WTC11 (cell line): ENCODE results near the gene TSPAN4. TPM values are rescaled to one million over a fixed set of nuclear protein-coding genes. Genes with fewer than 3 reads are reported as not detected.
A peak's percentile ranks its signal among the peaks of the same experiment; 100 is the strongest.

Experiments
- ATAC-seq: fragments of 200-7000 bp; cut with Tn5 transposase; 2 replicates; pipeline ENCODE4 v1.10.0; 2021; ENCODE audit warnings: mild to moderate bottlenecking, moderate library complexity
- CTCF ChIA-PET: fragments of 300-600 bp; sonication (Branson Sonifier 250); formaldehyde crosslinking; loops from one replicate; lab custom pipeline; 2021; ENCODE audit warnings: antibody characterized with exemption; lab: Charles Lee
- POLR2A ChIA-PET: fragments of 350-600 bp; sonication (Branson Sonifier 250); formaldehyde crosslinking; loops from one replicate; lab custom pipeline; 2021; ENCODE audit warnings: antibody characterized with exemption; lab: Charles Lee
- DNase-seq: peaks from one replicate; pipeline ENCODE4 v3.0.0; 2021; ENCODE audit warnings: low spot score
- H3K27ac Mint-ChIP-seq: 2 replicates; pipeline ENCODE4 v1.8.0; 2021; ENCODE audit warnings: mixed read lengths
- H3K27me3 Mint-ChIP-seq: 2 replicates; pipeline ENCODE4 v1.8.0; 2021; ENCODE audit warnings: low read depth, mild to moderate bottlenecking, moderate library complexity, mixed read lengths
- H3K36me3 Mint-ChIP-seq: 2 replicates; pipeline ENCODE4 v1.8.0; 2021; ENCODE audit warnings: mixed read lengths
- H3K4me1 Mint-ChIP-seq: 2 replicates; pipeline ENCODE4 v1.8.0; 2022; ENCODE audit warnings: mixed read lengths
- H3K4me3 Mint-ChIP-seq: 2 replicates; pipeline ENCODE4 v1.8.0; 2021; ENCODE audit warnings: mild to moderate bottlenecking, moderate library complexity, mixed read lengths
- H3K9me3 Mint-ChIP-seq: 2 replicates; pipeline ENCODE4 v1.8.0; 2021; ENCODE audit warnings: mixed read lengths
- ESRRA ChIP-seq: sonication (generic); formaldehyde crosslinking; IDR thresholded peaks from 2 replicates; pipeline ENCODE4 v1.8.1; 2022; ENCODE audit warnings: mild to moderate bottlenecking, missing genetic modification reagents, borderline replicate concordance
- ETV6 ChIP-seq: sonication (generic); formaldehyde crosslinking; IDR thresholded peaks from 2 replicates; pipeline ENCODE4 v1.8.1; 2022; ENCODE audit warnings: mild to moderate bottlenecking, missing genetic modification reagents
- FOXP1 ChIP-seq: sonication (generic); formaldehyde crosslinking; IDR thresholded peaks from 2 replicates; pipeline ENCODE4 v1.8.0; 2022; ENCODE audit warnings: missing genetic modification reagents, mild to moderate bottlenecking, moderate library complexity, borderline replicate concordance
- MYBL2 ChIP-seq: sonication (generic); formaldehyde crosslinking; IDR thresholded peaks from 2 replicates; pipeline ENCODE4 v1.8.1; 2023; ENCODE audit warnings: mild to moderate bottlenecking, moderate library complexity, missing genetic modification reagents
- NR1H2 ChIP-seq: sonication (generic); formaldehyde crosslinking; IDR thresholded peaks from 2 replicates; pipeline ENCODE4 v1.9.0; 2021; ENCODE audit warnings: mild to moderate bottlenecking, moderate library complexity, missing genetic modification reagents
- SOX15 ChIP-seq: fragments of 250-450 bp; sonication (Bioruptor Pico); IDR thresholded peaks from 2 replicates; pipeline ENCODE4 v1.9.0; 2021; ENCODE audit warnings: mild to moderate bottlenecking
- ZNF121 ChIP-seq: sonication (generic); formaldehyde crosslinking; IDR thresholded peaks from 2 replicates; pipeline ENCODE4 v1.8.0; 2023; ENCODE audit warnings: missing genetic modification reagents
- ZNF416 ChIP-seq: fragments of 250-450 bp; sonication (Bioruptor Pico); IDR thresholded peaks from 2 replicates; pipeline ENCODE4 v1.9.0; 2021; ENCODE audit warnings: mild to moderate bottlenecking, inconsistent platforms
- total RNA-seq: library from RNA; stranded (reverse); gene quantifications from 3 replicates; pipeline ENCODE4 v1.2.3, GENCODE V29; 2021
- TF ChIP-seq, protein P1 (sequence below): sonication (generic); formaldehyde crosslinking; IDR thresholded peaks from 2 replicates; pipeline ENCODE4 v1.8.0; 2022; ENCODE audit warnings: missing genetic modification reagents
- TF ChIP-seq, protein P2 (sequence below): sonication (generic); formaldehyde crosslinking; IDR thresholded peaks from 2 replicates; pipeline ENCODE4 v1.8.1; 2023; ENCODE audit warnings: mild to moderate bottlenecking, missing genetic modification reagents
- TF ChIP-seq, protein P3 (sequence below): sonication (generic); formaldehyde crosslinking; IDR thresholded peaks from 2 replicates; pipeline ENCODE4 v1.8.0; 2022; ENCODE audit warnings: mild to moderate bottlenecking, missing genetic modification reagents
- TF ChIP-seq, protein P4 (sequence below): sonication (generic); formaldehyde crosslinking; IDR thresholded peaks from 2 replicates; pipeline ENCODE4 v1.8.0; 2023; ENCODE audit warnings: missing genetic modification reagents, mild to moderate bottlenecking, borderline replicate concordance
- TF ChIP-seq, protein P5 (sequence below): sonication (generic); formaldehyde crosslinking; IDR thresholded peaks from 2 replicates; pipeline ENCODE4 v1.8.0; 2022; ENCODE audit warnings: mild to moderate bottlenecking, missing genetic modification reagents
- TF ChIP-seq, protein P6 (sequence below): fragments of 250-450 bp; sonication (Bioruptor Pico); conservative IDR thresholded peaks from 2 replicates; pipeline ENCODE4 v1.9.0; 2021; ENCODE audit warnings: mild to moderate bottlenecking
- TF ChIP-seq, protein P7 (sequence below): fragments of 200-600 bp; IDR thresholded peaks from 2 replicates; pipeline ENCODE4 v1.8.0; 2022; ENCODE audit warnings: antibody characterized with exemption

Gene TSPAN4
- total RNA-seq, 1 experiment from 2014 or later, result 94.3 TPM

DNA sequence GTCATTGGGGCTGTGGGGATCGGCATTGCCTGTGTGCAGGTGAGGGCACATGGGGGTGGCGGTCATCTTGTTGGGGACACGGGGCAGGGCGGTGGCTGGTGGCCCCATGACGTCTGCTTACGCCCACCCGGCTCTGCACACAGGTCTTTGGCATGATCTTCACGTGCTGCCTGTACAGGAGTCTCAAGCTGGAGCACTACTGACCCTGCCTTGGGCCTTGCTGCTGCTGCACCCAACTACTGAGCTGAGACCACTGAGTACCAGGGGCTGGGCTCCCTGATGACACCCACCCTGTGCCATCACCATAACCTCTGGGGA, 4.7 kb upstream of the TSPAN4 start (continued):
- TF ChIP-seq, protein P1, sequence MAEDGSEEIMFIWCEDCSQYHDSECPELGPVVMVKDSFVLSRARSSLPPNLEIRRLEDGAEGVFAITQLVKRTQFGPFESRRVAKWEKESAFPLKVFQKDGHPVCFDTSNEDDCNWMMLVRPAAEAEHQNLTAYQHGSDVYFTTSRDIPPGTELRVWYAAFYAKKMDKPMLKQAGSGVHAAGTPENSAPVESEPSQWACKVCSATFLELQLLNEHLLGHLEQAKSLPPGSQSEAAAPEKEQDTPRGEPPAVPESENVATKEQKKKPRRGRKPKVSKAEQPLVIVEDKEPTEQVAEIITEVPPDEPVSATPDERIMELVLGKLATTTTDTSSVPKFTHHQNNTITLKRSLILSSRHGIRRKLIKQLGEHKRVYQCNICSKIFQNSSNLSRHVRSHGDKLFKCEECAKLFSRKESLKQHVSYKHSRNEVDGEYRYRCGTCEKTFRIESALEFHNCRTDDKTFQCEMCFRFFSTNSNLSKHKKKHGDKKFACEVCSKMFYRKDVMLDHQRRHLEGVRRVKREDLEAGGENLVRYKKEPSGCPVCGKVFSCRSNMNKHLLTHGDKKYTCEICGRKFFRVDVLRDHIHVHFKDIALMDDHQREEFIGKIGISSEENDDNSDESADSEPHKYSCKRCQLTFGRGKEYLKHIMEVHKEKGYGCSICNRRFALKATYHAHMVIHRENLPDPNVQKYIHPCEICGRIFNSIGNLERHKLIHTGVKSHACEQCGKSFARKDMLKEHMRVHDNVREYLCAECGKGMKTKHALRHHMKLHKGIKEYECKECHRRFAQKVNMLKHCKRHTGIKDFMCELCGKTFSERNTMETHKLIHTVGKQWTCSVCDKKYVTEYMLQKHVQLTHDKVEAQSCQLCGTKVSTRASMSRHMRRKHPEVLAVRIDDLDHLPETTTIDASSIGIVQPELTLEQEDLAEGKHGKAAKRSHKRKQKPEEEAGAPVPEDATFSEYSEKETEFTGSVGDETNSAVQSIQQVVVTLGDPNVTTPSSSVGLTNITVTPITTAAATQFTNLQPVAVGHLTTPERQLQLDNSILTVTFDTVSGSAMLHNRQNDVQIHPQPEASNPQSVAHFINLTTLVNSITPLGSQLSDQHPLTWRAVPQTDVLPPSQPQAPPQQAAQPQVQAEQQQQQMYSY (CRISPR knock-in tag), result no peak
- TF ChIP-seq ZNF416 (CRISPR knock-in tag) (no peak), SOX15 (no peak)
- TF ChIP-seq, protein P2, sequence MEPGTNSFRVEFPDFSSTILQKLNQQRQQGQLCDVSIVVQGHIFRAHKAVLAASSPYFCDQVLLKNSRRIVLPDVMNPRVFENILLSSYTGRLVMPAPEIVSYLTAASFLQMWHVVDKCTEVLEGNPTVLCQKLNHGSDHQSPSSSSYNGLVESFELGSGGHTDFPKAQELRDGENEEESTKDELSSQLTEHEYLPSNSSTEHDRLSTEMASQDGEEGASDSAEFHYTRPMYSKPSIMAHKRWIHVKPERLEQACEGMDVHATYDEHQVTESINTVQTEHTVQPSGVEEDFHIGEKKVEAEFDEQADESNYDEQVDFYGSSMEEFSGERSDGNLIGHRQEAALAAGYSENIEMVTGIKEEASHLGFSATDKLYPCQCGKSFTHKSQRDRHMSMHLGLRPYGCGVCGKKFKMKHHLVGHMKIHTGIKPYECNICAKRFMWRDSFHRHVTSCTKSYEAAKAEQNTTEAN, result no peak

DNA sequence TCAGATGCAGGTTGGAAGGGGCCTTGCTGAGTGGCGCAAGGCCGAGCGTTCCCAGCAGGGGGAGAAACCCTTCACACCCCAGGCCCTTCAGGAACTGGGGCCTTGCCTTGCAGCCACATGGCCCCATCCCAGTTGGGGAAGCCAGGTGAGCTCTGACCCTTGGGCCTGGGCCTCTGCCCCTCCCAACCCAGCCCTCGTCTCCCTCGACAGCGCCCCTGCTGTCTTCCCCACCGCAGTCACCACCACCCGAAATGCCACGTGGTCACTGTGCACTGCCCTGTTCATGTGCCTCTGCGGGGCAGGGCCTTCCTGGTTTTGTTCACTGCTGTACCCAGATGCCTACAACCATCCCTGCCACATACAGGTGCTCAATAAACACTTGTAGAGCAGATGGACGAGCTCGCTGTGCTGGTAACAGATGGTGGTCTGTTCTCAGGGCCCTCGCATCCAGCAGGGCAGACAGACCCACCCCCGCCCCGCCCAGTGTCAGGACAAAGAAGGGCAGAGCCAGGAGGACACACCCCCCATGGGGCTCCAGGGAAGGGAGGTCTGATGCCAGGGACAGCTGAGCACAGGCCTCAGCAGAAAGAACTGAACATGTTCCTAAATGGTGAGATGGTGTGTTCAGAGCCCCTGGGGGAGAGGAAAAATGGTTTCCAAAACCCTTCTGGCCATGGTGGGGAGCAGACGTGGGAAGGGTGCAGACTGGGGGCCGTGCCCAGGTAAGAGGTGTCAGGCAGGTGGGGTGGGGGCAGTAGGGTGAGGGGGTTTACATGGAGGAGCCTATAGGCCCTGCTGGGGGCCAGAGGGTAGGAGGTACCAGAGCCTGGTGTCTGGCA, 4.0 kb upstream of the TSPAN4 start:
- Mint-ChIP-seq H3K9me3 (no peaks in the 10 kb centered on the region), H3K36me3 (peaks cover 13% of the 10 kb centered on the region), H3K4me1 (peaks cover 26% of the 10 kb centered on the region), H3K4me3 (no peak overlapping the region), H3K27ac (no peak overlapping the region), H3K27me3 (peaks cover 3% of the 10 kb centered on the region; the same call in 1 of the 2 replicates)
- POLR2A ChIA-PET, result interaction anchor here (0.5 to 1.0 kb wide), 2 partner anchors 10 to 33 kb away, joined by 3 to 4 read pairs; no protein-coding TSS in a partner anchor
- CTCF ChIA-PET, result interaction anchor here (0.6 to 2.2 kb wide), 7 partner anchors 9 to 216 kb away, joined by 3 to 16 read pairs (median 4); partner anchors contain the start of genes CRACR2B and PNPLA2
- DNase-seq (peak; percentile 56), ATAC-seq (peak; percentile 32)
- TF ChIP-seq FOXP1 (CRISPR knock-in tag), result peak; percentile 38; the same call in 1 of the 2 replicates
- TF ChIP-seq, protein P3, sequence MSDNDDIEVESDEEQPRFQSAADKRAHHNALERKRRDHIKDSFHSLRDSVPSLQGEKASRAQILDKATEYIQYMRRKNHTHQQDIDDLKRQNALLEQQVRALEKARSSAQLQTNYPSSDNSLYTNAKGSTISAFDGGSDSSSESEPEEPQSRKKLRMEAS (CRISPR knock-in tag), result peak; percentile 60; the same call in 1 of the 2 replicates
- TF ChIP-seq ETV6 (CRISPR knock-in tag), result peak; percentile 17; the same call in 1 of the 2 replicates
- TF ChIP-seq NR1H2 (CRISPR knock-in tag), result peak; percentile 18; the same call in 1 of the 2 replicates
- no peak for TF ChIP-seq ESRRA (CRISPR knock-in tag)
- TF ChIP-seq, protein P4, sequence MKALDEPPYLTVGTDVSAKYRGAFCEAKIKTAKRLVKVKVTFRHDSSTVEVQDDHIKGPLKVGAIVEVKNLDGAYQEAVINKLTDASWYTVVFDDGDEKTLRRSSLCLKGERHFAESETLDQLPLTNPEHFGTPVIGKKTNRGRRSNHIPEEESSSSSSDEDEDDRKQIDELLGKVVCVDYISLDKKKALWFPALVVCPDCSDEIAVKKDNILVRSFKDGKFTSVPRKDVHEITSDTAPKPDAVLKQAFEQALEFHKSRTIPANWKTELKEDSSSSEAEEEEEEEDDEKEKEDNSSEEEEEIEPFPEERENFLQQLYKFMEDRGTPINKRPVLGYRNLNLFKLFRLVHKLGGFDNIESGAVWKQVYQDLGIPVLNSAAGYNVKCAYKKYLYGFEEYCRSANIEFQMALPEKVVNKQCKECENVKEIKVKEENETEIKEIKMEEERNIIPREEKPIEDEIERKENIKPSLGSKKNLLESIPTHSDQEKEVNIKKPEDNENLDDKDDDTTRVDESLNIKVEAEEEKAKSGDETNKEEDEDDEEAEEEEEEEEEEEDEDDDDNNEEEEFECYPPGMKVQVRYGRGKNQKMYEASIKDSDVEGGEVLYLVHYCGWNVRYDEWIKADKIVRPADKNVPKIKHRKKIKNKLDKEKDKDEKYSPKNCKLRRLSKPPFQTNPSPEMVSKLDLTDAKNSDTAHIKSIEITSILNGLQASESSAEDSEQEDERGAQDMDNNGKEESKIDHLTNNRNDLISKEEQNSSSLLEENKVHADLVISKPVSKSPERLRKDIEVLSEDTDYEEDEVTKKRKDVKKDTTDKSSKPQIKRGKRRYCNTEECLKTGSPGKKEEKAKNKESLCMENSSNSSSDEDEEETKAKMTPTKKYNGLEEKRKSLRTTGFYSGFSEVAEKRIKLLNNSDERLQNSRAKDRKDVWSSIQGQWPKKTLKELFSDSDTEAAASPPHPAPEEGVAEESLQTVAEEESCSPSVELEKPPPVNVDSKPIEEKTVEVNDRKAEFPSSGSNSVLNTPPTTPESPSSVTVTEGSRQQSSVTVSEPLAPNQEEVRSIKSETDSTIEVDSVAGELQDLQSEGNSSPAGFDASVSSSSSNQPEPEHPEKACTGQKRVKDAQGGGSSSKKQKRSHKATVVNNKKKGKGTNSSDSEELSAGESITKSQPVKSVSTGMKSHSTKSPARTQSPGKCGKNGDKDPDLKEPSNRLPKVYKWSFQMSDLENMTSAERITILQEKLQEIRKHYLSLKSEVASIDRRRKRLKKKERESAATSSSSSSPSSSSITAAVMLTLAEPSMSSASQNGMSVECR (CRISPR knock-in tag), result no peak; the same call in 1 of the 2 replicates
- TF ChIP-seq, protein P5, sequence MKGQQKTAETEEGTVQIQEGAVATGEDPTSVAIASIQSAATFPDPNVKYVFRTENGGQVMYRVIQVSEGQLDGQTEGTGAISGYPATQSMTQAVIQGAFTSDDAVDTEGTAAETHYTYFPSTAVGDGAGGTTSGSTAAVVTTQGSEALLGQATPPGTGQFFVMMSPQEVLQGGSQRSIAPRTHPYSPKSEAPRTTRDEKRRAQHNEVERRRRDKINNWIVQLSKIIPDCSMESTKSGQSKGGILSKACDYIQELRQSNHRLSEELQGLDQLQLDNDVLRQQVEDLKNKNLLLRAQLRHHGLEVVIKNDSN (CRISPR knock-in tag), result peak; percentile 67
- TF ChIP-seq, protein P6, sequence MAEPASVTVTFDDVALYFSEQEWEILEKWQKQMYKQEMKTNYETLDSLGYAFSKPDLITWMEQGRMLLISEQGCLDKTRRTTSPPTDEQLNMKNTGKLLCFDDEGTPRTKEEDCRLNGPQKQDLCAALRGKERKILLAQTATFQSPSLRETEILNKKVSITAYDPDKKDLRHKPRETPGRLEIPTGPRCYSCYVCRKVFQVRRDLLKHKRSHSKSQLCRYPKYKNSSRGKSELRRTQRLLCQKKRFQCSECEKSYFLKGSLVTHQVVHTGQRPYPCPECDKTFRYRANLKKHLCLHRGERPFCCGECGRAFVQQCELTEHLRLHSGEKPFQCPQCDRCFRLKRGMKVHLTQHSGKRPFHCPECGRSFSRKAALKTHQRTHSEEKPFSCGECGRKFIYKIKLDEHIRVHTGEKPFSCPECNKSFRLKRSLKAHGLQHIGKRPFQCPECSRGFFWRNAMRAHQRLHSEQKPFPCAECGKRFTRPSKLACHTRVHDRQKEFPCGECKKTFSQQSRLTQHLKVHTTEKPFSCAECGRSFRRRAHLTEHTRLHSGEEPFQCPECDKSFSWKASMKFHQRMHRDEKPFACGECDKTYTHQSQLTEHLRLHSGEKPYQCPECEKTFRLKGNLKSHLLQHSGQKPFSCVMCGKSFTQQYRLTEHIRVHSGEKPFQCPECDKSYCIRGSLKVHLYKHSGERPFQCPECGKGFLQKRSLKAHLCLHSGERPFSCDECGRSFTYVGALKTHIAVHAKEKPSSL (CRISPR knock-in tag), result no peak
- TF ChIP-seq MYBL2 (CRISPR knock-in tag), result no peak
- TF ChIP-seq ZNF121, result 0 out of 2 replicates have a peak, but pooled peaks have one; percentile 6
- TF ChIP-seq, protein P1 (CRISPR knock-in tag), result 0 out of 2 replicates have a peak, but pooled peaks have one; percentile 32
- TF ChIP-seq, protein P7, sequence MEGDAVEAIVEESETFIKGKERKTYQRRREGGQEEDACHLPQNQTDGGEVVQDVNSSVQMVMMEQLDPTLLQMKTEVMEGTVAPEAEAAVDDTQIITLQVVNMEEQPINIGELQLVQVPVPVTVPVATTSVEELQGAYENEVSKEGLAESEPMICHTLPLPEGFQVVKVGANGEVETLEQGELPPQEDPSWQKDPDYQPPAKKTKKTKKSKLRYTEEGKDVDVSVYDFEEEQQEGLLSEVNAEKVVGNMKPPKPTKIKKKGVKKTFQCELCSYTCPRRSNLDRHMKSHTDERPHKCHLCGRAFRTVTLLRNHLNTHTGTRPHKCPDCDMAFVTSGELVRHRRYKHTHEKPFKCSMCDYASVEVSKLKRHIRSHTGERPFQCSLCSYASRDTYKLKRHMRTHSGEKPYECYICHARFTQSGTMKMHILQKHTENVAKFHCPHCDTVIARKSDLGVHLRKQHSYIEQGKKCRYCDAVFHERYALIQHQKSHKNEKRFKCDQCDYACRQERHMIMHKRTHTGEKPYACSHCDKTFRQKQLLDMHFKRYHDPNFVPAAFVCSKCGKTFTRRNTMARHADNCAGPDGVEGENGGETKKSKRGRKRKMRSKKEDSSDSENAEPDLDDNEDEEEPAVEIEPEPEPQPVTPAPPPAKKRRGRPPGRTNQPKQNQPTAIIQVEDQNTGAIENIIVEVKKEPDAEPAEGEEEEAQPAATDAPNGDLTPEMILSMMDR, result peak; percentile 27; the same call in 1 of the 2 replicates
